Measurements from ENCODE around the gene CHST8.
"Not testable (repeated sequence)": the region's sequence is repeated elsewhere in the genome, so short reads cannot be mapped to it uniquely, and the experiment has no call there.

The CHST8 gene

DNA sequence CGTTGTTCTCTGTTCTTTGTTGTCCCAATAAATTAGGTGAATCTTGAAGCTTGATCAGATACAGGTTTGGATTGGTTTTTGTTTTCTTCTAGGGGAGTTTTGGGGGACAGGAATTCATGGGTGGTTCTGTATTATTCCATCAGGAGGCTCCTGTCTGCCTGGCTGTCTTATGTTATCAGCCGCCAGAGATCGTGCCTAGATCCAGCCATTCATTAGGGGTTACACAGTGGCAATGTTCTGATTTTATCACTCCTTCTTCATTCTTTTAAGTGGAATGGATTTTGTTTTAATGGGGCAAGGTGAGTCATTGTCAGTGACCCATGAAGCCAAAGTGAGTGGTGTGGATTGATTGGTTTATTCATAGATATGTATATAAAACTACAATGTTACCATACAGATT lies 71.9 kb downstream of the CHST8 start:
- TF ChIP-seq, protein P1, sequence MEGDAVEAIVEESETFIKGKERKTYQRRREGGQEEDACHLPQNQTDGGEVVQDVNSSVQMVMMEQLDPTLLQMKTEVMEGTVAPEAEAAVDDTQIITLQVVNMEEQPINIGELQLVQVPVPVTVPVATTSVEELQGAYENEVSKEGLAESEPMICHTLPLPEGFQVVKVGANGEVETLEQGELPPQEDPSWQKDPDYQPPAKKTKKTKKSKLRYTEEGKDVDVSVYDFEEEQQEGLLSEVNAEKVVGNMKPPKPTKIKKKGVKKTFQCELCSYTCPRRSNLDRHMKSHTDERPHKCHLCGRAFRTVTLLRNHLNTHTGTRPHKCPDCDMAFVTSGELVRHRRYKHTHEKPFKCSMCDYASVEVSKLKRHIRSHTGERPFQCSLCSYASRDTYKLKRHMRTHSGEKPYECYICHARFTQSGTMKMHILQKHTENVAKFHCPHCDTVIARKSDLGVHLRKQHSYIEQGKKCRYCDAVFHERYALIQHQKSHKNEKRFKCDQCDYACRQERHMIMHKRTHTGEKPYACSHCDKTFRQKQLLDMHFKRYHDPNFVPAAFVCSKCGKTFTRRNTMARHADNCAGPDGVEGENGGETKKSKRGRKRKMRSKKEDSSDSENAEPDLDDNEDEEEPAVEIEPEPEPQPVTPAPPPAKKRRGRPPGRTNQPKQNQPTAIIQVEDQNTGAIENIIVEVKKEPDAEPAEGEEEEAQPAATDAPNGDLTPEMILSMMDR (IDR thresholded peaks at IDR 0.05; ENCODE audit: low read depth, low read length, missing control alignments) = no peak
- no peak overlapping the region for H3K4me3 ChIP-seq (ENCODE audit: low read depth, low read length)
- DNase-seq (ENCODE audit: low read depth) = no peak
- in situ Hi-C loops (cut with HindIII; ENCODE audit: low sequenced_read_pairs) = no loop called here

- in situ Hi-C loops (cut with HindIII; ENCODE audit: low sequenced_read_pairs); DNase-seq (ENCODE audit: low read depth); H3K4me3 ChIP-seq (ENCODE audit: low read depth, low read length): not testable (repeated sequence)
These were observed 73.8 kb downstream of the CHST8 start for GRCh38 chr19:33695547-33695946.

GRCh38 chr19:33697766-33698165 lies 76.0 kb downstream of the CHST8 start:
- TF ChIP-seq, protein P1 (IDR thresholded peaks at IDR 0.05; ENCODE audit: low read depth, low read length, missing control alignments) = no peak
- in situ Hi-C loops (cut with HindIII; ENCODE audit: low sequenced_read_pairs) = no loop called here
- H3K4me3 ChIP-seq (ENCODE audit: low read depth, low read length) = no peak overlapping the region

GRCh38 chr19:33698576-33699435 lies 77.1 kb downstream of the CHST8 start:
- no peak overlapping the region for H3K4me3 ChIP-seq (ENCODE audit: low read depth, low read length)
- TF ChIP-seq, protein P1 (IDR thresholded peaks at IDR 0.05; ENCODE audit: low read depth, low read length, missing control alignments) = no peak
- in situ Hi-C loops (cut with HindIII; ENCODE audit: low sequenced_read_pairs) = no loop called here
- DNase-seq (ENCODE audit: low read depth) = no peak

More at GRCh38 chr19:33697766-33698165, 76.0 kb downstream of the CHST8 start:
- DNase-seq (ENCODE audit: low read depth) = no peak

DNA sequence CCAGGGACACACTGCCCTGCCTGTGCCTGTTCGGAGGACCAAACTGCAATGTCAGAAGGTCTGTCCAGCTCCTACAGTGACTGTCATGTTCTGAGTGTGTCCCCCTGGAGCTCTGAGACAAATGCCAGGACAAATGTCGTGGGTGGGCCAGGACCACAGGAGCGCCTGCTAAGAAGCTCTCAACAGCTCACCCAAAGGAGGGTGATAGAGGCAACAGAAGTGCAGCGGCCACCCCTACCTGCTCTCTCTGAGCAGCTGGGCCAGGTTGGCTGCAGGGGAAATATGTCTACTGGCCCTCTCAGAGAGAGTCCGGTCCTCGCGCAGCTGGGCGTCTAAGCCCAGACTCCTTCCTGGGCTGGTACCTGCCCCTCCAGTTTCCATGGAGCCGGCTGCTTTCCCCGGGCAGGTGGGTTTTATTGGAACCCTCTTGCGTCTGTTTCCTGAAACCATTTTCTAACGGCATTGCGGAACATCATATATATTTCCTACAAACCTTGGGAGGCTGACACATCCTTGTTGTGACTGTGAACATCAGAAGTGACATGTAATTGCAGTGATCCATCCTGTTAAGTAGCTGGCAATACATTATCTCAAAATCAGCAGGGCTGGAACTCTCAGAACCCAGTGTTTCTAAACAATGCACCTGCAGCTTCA lies 78.1 kb downstream of the CHST8 start:
- in situ Hi-C loops (cut with HindIII; ENCODE audit: low sequenced_read_pairs) = no loop called here
- no peak for DNase-seq (ENCODE audit: low read depth)
- H3K4me3 ChIP-seq (ENCODE audit: low read depth, low read length) = no peak overlapping the region
- TF ChIP-seq, protein P1 (IDR thresholded peaks at IDR 0.05; ENCODE audit: low read depth, low read length, missing control alignments) = no peak

- no peak for DNase-seq (ENCODE audit: low read depth)
- in situ Hi-C loops (cut with HindIII; ENCODE audit: low sequenced_read_pairs) = no loop called here
- TF ChIP-seq, protein P1 (IDR thresholded peaks at IDR 0.05; ENCODE audit: low read depth, low read length, missing control alignments) = no peak
- no peak overlapping the region for H3K4me3 ChIP-seq (ENCODE audit: low read depth, low read length)
These were observed 78.8 kb downstream of the CHST8 start for GRCh38 chr19:33700408-33701013.
